HG02885 (cell line): Measurements from ENCODE around the gene MRPL27.

Experiments used
- ATAC-seq: cut with Tn5 transposase; IDR thresholded peaks from one replicate; pipeline ENCODE4 v1.9.1; 2021; ENCODE audit warnings: mild to moderate bottlenecking; ENCODE audit not compliant: unreplicated experiment, poor library complexity

MRPL27 gene

GRCh38 chr17:50388728-50389127 lies 15.7 kb upstream of the MRPL27 start:
- no peak for ATAC-seq

GRCh38 chr17:50386510-50386909 lies 13.5 kb upstream of the MRPL27 start:
- no peak for ATAC-seq

GRCh38 chr17:50382931-50383330 lies 9.9 kb upstream of the MRPL27 start:
- no peak for ATAC-seq

GRCh38 chr17:50381920-50382319 lies 8.9 kb upstream of the MRPL27 start:
- ATAC-seq = no peak

GRCh38 chr17:50381260-50381815 lies 8.4 kb upstream of the MRPL27 start:
- ATAC-seq = no peak

GRCh38 chr17:50380369-50381259 lies 7.6 kb upstream of the MRPL27 start:
- ATAC-seq = no peak

- no peak for ATAC-seq
Measured at GRCh38 chr17:50379351-50380132, 6.6 kb upstream of the MRPL27 start.

- no peak for ATAC-seq
Measured at GRCh38 chr17:50375858-50376538, 3.0 kb upstream of the MRPL27 start.

- no peak for ATAC-seq
Measured at GRCh38 chr17:50373705-50374104, 721 bp upstream of the MRPL27 start.

GRCh38 chr17:50372222-50372757 lies 694 bp downstream of the MRPL27 start:
- no peak for ATAC-seq

GRCh38 chr17:50371526-50371925 lies 1.5 kb downstream of the MRPL27 start:
- no peak for ATAC-seq

GRCh38 chr17:50370052-50370451 lies 2.9 kb downstream of the MRPL27 start:
- no peak for ATAC-seq

GRCh38 chr17:50367401-50367800 lies 5.6 kb downstream of the MRPL27 start:
- ATAC-seq = no peak

- no peak for ATAC-seq
Measured at GRCh38 chr17:50365649-50366393, 7.2 kb downstream of the MRPL27 start.

- ATAC-seq = no peak
Measured at GRCh38 chr17:50365165-50365564, 7.8 kb downstream of the MRPL27 start.

- ATAC-seq = no peak
Measured at GRCh38 chr17:50364715-50365114, 8.3 kb downstream of the MRPL27 start.

GRCh38 chr17:50364061-50364458 lies 8.9 kb downstream of the MRPL27 start:
- no peak for ATAC-seq

GRCh38 chr17:50363217-50364060 lies 9.5 kb downstream of the MRPL27 start:
- ATAC-seq = no peak

GRCh38 chr17:50362661-50363060 lies 10.3 kb downstream of the MRPL27 start:
- ATAC-seq = no peak
